ENCODE measurements around the gene COPS7B.
A peak's percentile ranks its signal among the peaks of the same experiment; 100 is the strongest.
"Not testable (repeated sequence)": the region's sequence is repeated elsewhere in the genome, so short reads cannot be mapped to it uniquely, and the experiment has no call there.

Gene COPS7B

DNA sequence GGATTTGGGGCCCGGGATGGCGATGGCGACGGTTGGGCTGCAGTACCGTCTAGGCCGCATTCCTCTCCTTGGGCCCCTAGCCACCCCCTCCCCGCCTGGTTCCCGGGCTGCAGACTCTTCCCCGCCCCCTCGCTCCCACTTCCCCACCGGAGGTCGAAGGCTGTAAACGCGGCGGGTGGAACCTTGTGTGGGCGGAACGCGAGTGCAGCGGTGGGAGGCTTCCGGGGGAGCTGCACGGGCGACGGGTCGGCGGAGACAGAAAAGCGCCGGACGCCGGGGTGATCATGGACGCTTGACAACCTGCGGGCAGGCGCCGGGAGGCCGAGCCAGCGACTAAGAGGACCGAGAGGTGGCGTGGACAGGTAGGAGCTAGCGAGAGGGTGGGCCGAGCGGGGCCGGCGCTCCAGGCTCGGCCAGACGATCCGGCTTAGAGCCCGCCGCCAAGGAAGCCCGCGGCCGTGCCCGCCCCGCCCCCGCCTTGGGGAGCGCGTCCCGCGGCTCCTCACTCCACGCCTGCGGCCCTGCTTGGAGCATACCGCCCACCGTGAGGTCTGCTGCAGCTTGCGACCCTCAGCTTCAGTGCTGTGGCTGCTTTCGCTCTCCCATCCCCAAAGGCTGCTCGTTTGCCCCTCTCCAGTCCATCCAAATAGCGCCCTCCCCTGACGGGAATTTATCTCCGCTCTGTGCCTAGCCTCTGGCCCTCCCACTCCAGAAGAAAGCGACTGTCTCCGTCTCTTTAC lies at the start of gene COPS7B:
TSS of gene COPS7B (plus strand) at position 269 of the 740 bp plus-strand sequence. CDS start 2,126 bp downstream, outside the sequence.
- DNase-seq = peak; percentile 39 to 79

DNA sequence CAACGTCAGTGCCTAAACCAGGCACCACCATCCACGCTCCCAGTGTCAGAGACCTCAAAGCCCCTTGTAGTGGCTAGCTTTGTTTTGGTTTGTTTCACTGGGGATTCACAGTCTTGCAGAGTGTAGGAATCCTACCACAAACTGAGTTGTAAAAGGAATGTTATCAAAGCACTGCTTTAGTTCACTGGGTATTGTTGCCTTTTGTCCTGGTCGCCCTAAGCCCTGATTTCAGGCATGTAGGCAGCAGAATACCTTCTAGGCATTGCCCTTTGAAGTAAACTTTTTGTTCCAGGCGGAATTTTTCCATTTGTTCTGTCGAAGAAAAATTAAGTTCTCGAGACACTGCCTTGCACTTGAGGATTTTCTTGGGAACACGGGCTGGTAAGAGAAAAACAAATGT lies 48.5 kb upstream of the COPS7B start:
- no peak for DNase-seq

DNA sequence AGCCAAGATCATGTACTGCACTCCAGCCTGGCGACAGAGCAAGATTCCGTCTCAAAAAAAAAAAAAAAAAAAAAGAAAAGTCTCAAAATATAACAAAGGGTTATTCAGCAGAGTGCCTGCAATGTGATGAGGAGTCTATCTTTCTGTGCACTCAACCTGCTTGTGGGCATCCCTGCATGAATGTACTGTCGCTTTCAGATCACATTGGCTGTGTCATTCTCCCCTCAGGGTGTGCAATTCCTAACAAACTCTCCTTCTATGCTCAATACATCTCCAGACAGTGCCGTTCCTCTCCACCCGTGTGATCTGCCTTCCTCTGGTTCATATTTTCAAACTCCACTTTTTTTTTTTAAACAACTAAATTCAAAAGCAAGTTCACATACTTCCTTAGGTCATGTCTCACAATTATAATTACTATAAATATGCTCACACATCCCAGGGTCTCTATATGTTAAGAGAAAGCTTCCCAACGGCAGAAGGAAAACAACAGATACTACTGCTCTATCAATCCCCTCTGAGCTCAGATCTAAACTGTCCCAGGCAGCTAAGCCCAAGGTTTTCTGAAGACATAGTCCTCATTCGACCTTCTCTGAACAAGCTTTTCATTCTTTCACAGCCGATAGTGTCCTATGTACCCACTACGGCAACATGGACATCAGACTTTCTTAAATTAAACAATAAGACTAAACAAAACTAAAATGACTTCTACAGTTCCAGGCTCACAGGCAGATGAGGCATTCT lies 42.7 kb upstream of the COPS7B start:
- DNase-seq = no peak

DNA sequence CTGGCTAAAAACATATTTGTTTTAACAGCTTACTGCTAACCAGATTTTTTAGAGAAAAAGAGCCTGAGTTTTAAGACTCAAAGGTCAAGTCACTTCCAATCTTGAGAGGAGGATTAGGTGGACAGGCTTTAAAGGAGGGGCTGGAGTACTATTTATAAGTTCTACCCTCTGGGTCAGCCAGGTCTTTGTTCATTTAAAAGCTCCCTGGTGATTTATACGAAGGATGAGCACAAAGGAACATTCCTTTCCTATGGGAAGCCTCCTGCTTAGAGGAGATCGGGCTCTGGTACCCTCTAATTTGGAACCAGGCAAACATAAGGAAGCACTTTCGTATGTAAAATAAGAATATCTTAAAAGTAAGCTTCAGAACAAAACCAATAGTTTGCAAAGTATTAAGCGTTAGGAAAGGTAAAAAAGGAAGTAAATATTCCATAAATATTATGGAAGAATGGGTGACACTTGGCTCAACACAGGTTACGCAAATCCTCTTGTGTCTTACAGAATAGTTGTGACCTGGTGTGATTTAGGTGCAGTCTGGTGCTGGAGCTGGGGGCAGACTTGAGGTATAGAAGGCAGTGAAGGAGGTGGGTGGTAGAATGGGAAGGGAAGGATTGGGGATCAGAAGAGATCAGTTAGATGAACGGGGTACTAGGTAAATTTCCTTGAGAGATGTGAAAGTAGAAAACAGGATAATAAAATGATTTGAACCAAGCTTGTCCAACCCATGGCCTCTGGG lies 40.8 kb upstream of the COPS7B start:
- DNase-seq = no peak

DNA sequence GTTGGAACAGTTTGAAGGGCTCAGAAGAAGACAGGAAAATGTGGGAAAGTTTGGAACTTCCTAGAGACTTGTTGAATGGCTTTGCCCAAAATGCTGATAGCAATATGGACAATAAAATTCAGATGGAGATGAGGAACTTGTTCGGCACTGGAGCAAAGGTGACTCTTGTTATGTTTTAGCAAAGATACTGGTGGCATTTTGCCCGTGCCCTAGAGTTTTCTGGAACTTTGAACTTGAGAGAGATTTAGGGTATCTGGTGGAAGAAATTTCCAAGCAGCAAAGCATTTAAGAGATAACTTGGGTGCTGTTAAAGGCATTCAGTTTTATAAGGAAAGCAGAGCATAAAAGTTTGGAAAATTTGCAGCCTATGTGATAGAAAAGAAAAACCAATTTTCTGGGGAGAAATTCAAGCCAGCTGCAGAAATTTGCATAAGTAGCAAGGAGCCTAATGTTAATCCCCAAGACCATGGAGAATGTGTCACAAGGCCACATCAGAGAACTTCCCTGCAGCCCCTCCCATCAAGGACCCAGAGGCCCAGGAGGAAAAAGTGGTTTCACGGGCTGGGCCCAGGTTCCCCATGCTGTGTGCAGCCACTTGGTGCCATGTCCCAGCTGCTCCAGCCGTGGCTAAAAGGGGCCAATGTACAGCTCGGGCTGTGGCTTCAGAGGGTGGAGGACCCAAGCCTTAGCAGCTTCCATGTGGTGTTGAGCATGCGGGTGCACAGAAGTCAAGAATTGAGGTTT lies 37.9 kb upstream of the COPS7B start:
- DNase-seq = not testable (repeated sequence)

DNA sequence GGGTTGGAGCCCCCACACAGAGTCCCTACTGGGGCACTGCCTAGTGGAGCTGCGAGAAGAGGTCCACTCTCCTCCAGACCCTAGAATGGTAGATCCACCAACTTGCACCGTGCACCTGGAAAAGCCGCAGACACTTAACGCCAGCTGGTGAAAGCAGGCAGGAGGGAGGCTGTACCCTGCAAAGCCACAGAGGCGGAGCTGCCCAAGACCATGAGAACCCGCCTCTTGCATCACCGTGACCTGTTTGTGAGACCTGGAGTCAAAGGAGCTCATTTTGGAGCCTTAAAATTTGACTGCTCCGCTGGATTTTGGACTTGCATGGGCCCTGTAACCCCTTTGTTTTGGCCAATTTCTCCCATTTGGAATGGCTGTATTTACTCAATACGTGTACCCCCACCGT lies 37.2 kb upstream of the COPS7B start:
- DNase-seq = not testable (repeated sequence)

DNA sequence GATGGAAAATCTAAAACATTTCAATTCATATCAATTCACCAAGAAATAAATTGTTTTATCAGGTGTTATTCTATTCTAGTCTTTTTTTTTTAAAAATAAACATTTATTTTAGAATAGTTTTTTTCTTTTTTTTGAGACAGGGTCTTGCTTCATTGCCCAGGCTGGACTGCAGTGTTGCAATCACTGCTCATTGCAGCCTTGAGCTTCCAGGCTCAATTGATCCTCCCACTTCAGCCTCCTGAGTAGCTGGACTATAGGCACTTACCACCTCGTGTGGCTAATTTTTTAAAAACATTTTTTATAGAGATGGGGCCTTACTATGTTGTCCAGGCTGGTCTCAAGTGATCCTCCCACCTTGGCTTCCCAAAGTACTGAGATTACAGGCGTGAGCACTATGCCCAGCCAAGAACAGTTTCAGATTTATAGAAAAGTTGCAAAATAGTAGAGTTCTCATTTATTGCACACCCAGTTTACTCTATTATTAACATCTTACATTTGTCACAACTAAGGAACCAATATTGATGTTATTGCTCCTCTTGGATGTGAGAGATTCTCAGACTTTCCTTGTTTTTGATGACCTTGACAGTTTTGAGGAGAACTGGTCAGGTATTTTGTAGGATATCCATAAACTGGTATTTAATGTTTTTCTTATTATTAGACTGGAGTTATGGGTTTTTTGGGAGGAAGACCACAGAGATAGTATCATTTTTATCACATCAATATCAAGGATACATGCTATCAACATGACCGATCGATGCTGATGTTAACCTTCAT lies 35.0 kb upstream of the COPS7B start:
- DNase-seq = no peak

DNA sequence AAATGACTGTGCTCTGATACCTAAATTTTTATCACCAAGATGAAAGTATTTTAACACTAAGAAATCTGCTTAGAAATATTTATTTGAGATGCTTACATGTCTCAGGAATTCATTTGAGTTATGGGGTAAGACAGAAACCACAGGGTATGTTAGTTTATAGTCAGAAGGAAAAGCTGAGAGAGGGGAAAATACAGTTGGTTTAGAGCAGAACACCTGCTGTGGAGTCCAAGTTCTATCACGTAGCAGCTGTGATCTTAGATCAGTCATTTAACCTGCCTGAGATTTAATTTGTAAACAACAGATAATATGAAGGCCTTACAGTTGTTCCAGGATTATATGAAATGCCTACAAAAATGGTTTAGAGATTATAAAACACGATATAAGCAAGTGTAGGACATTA lies 34.2 kb upstream of the COPS7B start:
- DNase-seq = no peak

DNA sequence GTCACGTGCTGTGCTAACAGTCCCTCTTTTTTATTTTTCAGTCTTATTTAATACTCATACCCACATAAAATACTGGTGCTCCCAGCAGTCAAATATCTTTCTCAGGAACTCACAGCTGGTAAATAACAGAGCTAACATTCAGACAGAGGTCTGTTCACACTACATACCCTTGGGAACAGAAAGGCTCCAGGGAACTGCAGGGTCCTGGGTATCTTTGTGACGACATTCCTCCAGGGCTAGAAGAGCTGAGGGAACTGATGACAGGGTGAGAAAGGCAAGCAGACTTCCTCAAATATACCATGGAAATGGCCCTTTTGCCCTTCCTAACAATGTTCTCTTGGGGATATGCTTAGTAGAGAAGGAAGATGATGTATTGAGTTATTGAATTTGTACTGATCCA lies 24.5 kb upstream of the COPS7B start:
- DNase-seq = no peak

DNA sequence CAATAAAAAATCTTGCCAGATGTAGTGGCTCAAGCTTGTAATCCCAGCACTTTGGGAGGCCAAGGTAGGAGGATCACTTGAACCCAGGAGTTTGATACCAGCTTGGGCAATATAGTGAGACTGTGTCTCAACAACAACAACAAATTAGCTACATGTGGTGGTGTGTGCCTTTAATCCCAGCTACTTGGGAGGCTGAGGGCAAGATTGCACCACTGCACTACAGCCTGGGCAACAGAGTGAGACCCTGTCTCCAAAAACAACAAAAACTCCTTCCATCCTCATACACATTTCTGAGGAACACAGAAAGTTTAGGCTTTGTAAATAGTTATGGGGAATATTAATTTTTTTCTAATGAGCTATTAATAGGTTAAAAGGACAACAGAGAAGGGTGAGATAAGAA lies 22.1 kb upstream of the COPS7B start:
- DNase-seq = no peak

DNA sequence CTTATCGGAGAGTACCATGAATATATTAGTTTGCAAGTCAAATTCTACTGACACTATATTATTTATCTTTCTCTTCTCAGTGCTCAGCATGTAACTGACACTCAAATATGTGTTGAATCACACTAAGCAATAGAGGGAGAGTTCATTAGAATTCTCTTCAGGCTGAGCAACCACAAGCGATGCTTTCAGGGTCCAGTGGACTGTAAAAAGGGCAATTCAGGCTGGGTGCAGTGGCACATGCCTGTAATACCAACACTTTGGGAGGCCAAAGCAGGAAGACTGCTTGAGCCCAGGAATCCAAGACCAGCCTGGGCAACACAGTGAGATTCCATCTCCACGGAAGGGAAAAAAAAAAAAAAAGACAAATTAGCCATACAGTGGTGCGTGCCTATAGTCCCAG lies 21.5 kb upstream of the COPS7B start:
- DNase-seq = no peak

DNA sequence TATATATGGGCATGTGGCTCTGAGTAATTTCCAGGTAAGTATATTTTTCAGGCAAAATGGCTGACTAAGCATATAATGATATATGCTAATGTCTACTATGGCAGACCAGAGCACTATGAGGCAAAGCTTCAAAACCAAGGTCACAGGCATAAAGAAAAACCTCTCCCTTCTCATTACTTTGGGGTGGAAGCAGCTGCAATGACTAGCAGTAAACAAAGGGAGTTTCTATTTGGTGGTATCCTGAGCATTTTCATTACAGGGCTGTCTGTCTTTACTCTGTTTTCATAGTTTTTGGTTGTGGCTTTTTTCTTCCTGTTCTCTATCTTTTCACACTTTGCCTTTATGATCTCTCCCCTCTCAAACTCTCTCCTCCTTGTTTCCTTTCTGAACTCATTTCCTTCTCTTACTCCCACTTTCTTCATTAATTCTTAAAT lies 20.7 kb upstream of the COPS7B start:
- DNase-seq = no peak

DNA sequence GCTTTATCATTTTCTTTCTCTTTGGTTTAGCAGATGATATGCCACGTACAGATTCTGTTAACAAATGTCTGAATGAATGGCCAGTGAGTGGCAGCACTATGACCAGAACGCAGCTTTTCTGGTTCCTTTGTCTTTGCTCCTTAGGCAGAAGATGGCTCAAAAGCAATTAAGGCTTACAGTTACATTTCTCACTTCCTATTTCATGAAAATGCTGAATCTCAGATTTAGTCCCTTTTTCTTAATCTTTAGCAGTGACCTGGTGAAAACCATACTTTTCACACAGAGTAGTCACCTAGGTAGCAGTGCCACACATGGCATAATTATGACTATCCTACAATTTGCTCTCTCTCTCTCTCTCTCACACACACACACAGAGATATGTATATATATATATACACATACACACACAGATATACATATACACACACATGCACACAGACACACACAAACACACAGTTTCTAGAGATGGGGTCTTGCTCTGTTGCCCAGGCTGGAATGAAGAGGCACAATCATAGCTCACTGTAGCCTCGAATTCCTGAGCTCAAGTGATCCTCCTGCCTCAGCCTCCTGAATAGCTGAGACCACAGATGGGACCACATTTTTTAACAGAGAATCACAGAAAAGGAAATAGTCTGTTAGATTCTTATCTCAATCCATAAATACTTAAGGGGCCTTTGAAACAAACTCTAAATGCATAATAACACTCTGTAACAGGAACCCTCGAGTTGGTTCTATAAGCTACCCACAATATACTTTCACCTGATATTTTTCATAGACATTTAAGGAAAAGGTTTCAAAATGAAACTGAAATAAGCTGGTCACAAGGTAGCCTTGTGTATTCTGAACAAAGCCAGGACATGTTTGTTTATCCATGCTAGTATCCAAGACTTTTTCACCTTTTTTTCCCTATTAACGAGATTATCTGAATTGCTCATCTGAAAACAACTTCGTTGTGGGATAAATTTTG lies 16.8 kb upstream of the COPS7B start:
- no peak for DNase-seq

DNA sequence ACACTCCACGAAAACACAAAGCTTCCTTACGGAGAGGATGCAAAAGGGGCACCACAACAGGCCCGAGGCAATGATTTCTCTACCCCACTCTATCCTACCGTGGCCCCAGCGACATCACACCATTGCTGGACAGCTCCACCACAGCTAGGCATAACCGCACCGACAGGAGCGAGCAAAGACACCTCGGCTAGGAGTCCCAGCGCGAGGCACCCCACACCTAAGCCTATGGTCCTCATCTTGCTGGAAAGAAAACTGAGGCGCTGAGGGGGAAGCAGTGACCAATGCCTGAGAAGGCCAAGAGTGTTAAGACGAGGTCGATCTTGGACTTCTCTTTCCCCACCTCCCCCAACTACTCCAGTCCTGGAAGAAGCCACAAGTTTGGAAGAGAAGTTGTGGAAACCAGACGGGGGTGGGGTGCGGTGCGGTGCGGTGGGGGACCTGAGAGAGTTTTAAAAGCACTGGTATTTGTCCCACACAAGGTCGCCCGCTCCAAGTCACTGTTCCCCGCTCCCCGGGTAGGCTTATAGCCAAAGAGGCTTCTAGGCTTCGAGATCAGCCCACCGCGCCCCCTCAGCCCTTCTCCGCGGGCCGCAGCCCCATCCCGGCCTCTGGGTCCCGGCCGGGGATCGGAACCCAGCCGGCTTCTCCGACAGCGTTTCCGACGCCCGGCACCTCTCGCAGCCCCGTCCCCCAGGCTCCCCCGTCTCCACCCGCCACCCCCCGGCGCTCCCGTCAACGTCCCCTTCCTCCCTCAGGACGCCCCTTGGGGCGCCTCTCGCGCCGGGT lies 5.9 kb upstream of the COPS7B start:
- no peak for DNase-seq

DNA sequence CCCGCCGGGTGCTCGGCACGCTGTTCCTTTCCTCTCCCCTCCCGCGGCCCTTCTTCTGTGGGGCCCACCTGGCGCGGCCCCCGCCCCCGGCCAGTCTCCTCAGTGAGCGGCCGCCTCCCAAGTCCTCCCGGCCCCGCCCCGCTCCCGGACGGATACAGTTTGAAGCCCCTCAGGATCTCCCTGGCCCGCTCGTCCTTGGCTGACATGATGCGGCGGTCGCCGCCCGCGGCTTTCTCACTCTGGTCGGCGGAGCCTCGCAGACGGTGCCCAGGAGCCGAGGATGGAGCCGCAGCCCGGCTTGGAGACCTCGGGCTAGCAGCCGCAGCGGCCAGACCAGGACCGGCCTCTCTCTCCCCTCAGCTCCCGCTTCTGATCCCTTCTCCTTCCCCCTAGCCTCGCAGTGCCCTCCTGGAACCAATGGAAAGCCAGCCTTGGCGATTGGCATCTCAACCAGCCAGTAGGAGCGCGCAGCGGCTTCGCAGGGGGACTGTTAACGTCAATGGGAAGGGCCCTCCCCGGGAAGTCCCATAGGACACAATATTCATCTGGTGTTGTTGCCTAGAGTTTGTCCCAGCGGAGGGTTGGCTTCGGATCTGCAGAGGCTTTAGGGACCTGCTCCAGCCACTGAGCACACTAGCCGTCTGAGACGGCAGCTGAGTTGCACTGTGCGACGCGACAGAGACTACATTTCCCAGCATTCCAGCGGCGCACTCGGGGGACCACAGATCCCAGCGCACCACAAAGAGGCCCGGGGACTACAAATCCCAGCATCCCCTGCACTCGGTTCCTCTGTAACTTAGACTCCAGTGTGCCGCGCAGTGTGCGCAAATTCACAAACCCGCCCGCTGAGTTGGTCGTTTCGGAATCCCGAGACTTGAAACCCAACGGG lies 5.1 kb upstream of the COPS7B start, which contains the start of gene PDE6D:
TSS of gene PDE6D (minus strand) at position 374 of the 889 bp plus-strand sequence. CDS start at position 206, 168 bp downstream.
- DNase-seq = peak; percentile 93 to 98

DNA sequence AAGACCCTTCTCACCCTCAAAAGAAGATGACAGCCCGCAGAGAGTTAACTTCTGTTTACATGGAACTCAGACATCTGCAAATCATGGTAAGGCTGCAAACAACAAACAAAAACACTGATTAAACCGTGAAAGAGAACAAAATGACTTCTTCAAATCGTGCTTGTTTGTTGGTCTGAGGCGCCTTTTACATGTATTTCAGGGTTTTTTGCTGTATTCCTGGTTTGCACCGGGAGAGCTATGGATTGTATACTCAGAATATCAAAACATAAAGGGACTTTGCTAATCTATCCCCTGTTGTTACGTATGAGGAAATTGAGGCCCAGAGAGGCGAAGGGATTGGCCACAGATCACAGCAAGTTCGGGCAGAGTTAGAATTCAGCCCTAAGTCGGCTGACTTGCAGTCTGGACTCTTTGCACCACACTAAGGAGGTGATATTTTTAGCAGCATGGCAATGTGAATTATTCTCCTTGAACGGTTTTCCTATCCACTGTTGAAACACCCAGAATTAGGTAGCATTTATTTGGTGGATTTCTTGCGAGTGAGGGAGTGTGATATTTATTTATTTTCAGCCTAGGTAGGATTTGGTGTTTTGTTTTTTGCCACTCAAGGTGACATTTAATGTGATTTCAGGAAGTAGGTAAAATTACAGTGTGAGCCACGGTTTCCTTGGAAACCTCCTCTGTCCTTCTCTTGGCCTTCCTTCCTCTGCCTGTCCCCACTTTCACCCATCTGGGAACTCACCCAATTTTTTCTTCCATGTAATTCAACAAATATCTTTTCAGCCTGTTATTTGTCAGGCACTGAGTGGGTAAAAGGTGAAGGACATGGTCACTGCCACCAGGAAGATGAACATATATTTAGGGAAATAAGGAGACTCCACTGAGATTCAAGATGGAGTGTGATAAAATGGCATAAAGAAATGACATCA lies 4.2 kb upstream of the COPS7B start:
- peak in 1 of 2 experiments; percentile 12 for DNase-seq

DNA sequence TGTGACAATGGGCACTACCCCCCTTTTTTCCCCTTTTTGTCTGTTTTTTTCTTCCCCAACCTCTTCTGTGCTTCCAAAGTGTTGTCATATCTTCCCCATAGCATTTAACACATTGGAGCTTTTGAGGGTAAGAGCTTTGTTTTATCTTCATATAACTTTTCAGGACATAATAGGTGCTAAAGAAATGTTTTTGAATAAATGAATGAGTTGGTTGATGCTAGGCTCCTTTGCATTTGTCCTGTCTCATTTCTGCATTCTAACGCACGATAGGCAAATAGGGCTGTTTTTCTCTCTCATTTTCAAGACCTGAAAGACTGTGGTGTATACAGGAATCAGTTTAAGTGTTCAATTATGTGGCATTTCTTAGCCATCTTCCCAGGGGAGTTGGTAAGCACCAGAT lies 832 bp upstream of the COPS7B start:
- DNase-seq = no peak

DNA sequence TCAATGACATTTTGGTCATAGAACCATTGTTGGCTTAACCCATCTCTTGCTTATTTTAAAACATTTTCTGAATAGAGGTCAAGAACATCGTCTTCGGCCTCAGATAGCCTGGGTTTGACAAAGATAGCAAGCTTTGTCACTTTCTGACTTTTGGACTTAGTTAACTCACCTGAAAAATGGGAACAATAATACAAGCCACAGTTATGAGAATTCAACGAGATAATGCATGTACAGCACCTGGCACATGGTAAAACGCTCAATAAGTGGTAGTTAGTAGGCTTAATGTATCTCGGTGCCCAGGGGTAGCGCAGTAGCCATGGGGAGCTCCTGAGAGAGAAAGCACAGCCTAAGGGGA lies 446 bp upstream of the COPS7B start:
- DNase-seq = no peak

Measured in NCI-H446 (cell line).